ENCODE results near the gene LCN6.
"Not testable (repeated sequence)": the region's sequence is repeated elsewhere in the genome, so short reads cannot be mapped to it uniquely, and the experiment has no call there.

The LCN6 gene

DNA sequence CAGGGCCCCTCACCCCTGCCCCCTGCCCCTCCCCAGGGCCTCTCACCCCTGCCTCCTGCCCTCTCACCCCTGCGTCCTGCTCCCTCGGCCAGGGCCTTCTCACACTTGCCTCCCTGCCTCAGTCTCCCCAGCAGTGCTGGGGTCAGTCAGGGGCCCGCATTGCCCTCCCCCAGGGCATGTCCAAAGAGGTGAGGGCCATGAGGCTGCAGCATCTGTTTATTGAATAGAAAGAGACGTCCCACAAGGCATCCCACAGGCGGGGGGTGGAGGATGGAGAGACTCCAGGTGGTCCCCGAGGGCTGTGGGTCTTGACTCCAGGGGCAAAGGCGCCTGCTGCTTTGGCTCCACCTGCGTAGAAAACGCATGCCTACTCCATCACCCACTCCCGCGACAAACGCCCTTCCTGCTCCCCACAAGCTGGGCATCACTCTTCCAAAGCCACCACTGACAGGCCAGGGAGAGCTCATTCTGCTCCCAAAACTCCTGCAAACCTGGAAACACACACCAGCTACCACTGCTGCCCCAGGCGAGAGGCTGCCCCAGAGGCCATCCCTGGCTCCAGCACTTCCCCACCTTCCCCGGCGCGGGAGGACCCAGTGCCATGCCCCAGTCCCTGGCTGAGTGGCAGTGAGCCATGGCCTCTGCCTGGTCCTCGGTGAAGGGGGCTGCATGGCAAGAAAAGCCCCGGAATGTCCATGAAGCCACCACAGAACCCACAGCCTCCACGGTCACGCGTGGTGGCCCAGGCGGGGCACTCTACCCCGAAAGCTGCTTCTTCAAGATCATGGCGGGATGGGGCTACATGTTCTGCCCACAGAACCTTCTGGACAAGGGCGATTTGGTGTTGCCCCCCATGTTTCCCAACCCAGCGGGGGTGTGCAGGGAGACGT, 11.4 kb upstream of the LCN6 start:
- Histone ChIP-seq H3K4me3 (ENCODE audit: low read depth in 1 of 2, low read length in 2 of 2) (no peak overlapping the region), H3K27me3 (ENCODE audit: control insufficient read depth in 1 of 2, insufficient read depth in 2 of 2, low read length in 2 of 2) (peaks cover 0 to 15% of the 10 kb centered on the region in 2 donors), H3K9ac (ENCODE audit: low read depth in 1 of 2, low read length in 2 of 2) (no peak overlapping the region), H3K27ac (ENCODE audit: low read depth, low read length) (no peak overlapping the region), H3K4me1 (ENCODE audit: control insufficient read depth in 1 of 2, insufficient read depth in 2 of 2, low read length in 2 of 2) (peaks cover 0 to 5% of the 10 kb centered on the region in 2 donors), H3K36me3 (ENCODE audit: control insufficient read depth in 1 of 2, insufficient read depth in 2 of 2, low read length in 2 of 2) (no peaks in the 10 kb centered on the region), H3K9me3 (ENCODE audit: control insufficient read depth in 1 of 2, low read length in 2 of 2) (peaks cover 0 to 4% of the 10 kb centered on the region in 2 donors)

GRCh38 chr9:136759001-136759400, 10.7 kb upstream of the LCN6 start:
- Histone ChIP-seq H3K36me3 (ENCODE audit: control insufficient read depth in 1 of 2, insufficient read depth in 2 of 2, low read length in 2 of 2) (no peaks in the 10 kb centered on the region), H3K27me3 (ENCODE audit: control insufficient read depth in 1 of 2, insufficient read depth in 2 of 2, low read length in 2 of 2) (peaks cover 0 to 10% of the 10 kb centered on the region in 2 donors), H3K4me1 (ENCODE audit: control insufficient read depth in 1 of 2, insufficient read depth in 2 of 2, low read length in 2 of 2) (peaks cover 0 to 5% of the 10 kb centered on the region in 2 donors), H3K9me3 (ENCODE audit: control insufficient read depth in 1 of 2, low read length in 2 of 2) (peaks cover 0 to 4% of the 10 kb centered on the region in 2 donors), H3K9ac (ENCODE audit: low read depth in 1 of 2, low read length in 2 of 2) (no peak overlapping the region), H3K4me3 (ENCODE audit: low read depth in 1 of 2, low read length in 2 of 2) (no peak overlapping the region), H3K27ac (ENCODE audit: low read depth, low read length) (no peak overlapping the region)

DNA sequence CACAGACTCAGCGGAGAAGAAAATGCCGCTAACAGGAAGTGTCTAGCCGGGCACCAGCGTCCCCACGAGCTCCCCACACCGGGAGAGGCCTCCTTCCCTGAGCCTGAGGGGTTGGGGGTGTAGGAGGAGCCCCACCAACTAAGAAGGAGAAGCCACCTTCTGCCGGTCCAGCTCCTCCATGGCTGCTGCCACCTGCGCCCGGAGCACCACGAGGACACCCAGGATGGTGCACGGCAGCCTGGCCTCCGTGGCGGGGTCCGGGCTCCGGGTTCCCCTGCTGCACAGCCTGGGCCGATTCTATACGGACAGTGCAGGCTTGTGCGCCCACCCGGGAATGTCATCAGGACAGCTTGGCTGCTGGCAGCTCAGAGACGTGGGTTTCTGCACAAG, 9.4 kb upstream of the LCN6 start:
- H3K9ac ChIP-seq (ENCODE audit: low read depth in 1 of 2, low read length in 2 of 2): no peak overlapping the region

DNA sequence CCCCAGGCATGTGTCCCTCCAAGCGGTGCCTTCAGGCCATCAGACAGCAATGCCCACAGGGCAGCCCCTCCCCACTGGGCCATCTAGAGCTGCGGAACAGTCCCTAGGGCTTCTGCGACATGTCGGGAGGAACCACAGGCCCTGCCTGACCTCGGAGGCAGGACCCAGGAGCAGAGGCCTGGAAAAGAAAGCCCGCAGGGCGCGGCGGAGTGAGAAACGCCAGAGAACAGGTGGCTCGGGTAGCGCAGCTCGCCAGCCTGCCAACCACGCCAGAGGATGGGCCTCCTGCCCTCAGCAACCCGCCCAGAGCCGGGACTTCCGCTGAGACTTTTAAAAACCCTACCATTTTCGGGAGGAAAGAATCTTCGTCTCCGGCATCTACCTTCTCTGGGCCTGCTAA, 9.0 kb upstream of the LCN6 start:
- Histone ChIP-seq H3K9me3 (ENCODE audit: control insufficient read depth in 1 of 2, low read length in 2 of 2) (peaks cover 1 to 4% of the 10 kb centered on the region in 2 donors), H3K27ac (ENCODE audit: low read depth, low read length) (no peak overlapping the region), H3K4me1 (ENCODE audit: control insufficient read depth in 1 of 2, insufficient read depth in 2 of 2, low read length in 2 of 2) (peaks cover 0 to 5% of the 10 kb centered on the region in 2 donors), H3K4me3 (ENCODE audit: low read depth in 1 of 2, low read length in 2 of 2) (no peak overlapping the region), H3K9ac (ENCODE audit: low read depth in 1 of 2, low read length in 2 of 2) (no peak overlapping the region), H3K36me3 (ENCODE audit: control insufficient read depth in 1 of 2, insufficient read depth in 2 of 2, low read length in 2 of 2) (no peaks in the 10 kb centered on the region), H3K27me3 (ENCODE audit: control insufficient read depth in 1 of 2, insufficient read depth in 2 of 2, low read length in 2 of 2) (peaks cover 0 to 5% of the 10 kb centered on the region in 2 donors)

More for the DNA sequence above, 9.4 kb upstream of the LCN6 start:
- Histone ChIP-seq H3K4me1 (ENCODE audit: control insufficient read depth in 1 of 2, insufficient read depth in 2 of 2, low read length in 2 of 2) (peaks cover 0 to 5% of the 10 kb centered on the region in 2 donors), H3K4me3 (ENCODE audit: low read depth in 1 of 2, low read length in 2 of 2) (no peak overlapping the region), H3K27ac (ENCODE audit: low read depth, low read length) (no peak overlapping the region), H3K9me3 (ENCODE audit: control insufficient read depth in 1 of 2, low read length in 2 of 2) (peaks cover 0 to 4% of the 10 kb centered on the region in 2 donors), H3K36me3 (ENCODE audit: control insufficient read depth in 1 of 2, insufficient read depth in 2 of 2, low read length in 2 of 2) (no peaks in the 10 kb centered on the region), H3K27me3 (ENCODE audit: control insufficient read depth in 1 of 2, insufficient read depth in 2 of 2, low read length in 2 of 2) (peaks cover 0 to 5% of the 10 kb centered on the region in 2 donors)

- H3K27me3 ChIP-seq (ENCODE audit: control insufficient read depth in 1 of 2, insufficient read depth in 2 of 2, low read length in 2 of 2): peaks cover 0 to 5% of the 10 kb centered on the region in 2 donors
- no peaks in the 10 kb centered on the region for H3K36me3 ChIP-seq (ENCODE audit: control insufficient read depth in 1 of 2, insufficient read depth in 2 of 2, low read length in 2 of 2)
- H3K9ac ChIP-seq (ENCODE audit: low read depth in 1 of 2, low read length in 2 of 2): no peak overlapping the region
- H3K4me1 ChIP-seq (ENCODE audit: control insufficient read depth in 1 of 2, insufficient read depth in 2 of 2, low read length in 2 of 2): peaks cover 0 to 5% of the 10 kb centered on the region in 2 donors
- H3K27ac ChIP-seq (ENCODE audit: low read depth, low read length): no peak overlapping the region
- peaks cover 5 to 6% of the 10 kb centered on the region in 2 donors for H3K9me3 ChIP-seq (ENCODE audit: control insufficient read depth in 1 of 2, low read length in 2 of 2)
- H3K4me3 ChIP-seq (ENCODE audit: low read depth in 1 of 2, low read length in 2 of 2): no peak overlapping the region
Measured at GRCh38 chr9:136756836-136757235, 8.5 kb upstream of the LCN6 start.

DNA sequence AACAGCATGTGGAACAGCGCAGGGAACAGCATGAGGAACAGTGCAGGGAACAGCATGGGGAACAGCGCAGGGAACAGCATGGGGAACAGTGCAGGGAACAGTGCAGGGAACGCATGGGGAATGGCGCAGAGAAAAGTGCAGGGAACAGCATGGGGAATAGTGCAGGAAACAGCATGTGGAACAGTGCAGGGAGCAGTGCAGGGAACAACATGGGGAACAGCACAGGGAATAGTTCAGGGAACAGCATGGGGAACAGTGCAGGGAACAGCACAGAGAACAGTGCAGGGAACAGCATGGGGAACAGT, 7.8 kb upstream of the LCN6 start:
- Histone ChIP-seq H3K36me3 (ENCODE audit: control insufficient read depth in 1 of 2, insufficient read depth in 2 of 2, low read length in 2 of 2) (no peaks in the 10 kb centered on the region), H3K27ac (ENCODE audit: low read depth, low read length) (no peak overlapping the region), H3K4me1 (ENCODE audit: control insufficient read depth in 1 of 2, insufficient read depth in 2 of 2, low read length in 2 of 2) (peaks cover 0 to 5% of the 10 kb centered on the region in 2 donors), H3K4me3 (ENCODE audit: low read depth in 1 of 2, low read length in 2 of 2) (no peak overlapping the region), H3K27me3 (ENCODE audit: control insufficient read depth in 1 of 2, insufficient read depth in 2 of 2, low read length in 2 of 2) (peaks cover 0 to 5% of the 10 kb centered on the region in 2 donors), H3K9ac (ENCODE audit: low read depth in 1 of 2, low read length in 2 of 2) (no peak overlapping the region), H3K9me3 (ENCODE audit: control insufficient read depth in 1 of 2, low read length in 2 of 2) (peaks cover 7 to 12% of the 10 kb centered on the region in 2 donors)

- H3K4me1 ChIP-seq (ENCODE audit: control insufficient read depth in 1 of 2, insufficient read depth in 2 of 2, low read length in 2 of 2); H3K27me3 ChIP-seq (ENCODE audit: control insufficient read depth in 1 of 2, insufficient read depth in 2 of 2, low read length in 2 of 2); H3K36me3 ChIP-seq (ENCODE audit: control insufficient read depth in 1 of 2, insufficient read depth in 2 of 2, low read length in 2 of 2); H3K4me3 ChIP-seq (ENCODE audit: low read depth in 1 of 2, low read length in 2 of 2); H3K9ac ChIP-seq (ENCODE audit: low read depth in 1 of 2, low read length in 2 of 2); H3K27ac ChIP-seq (ENCODE audit: low read depth, low read length): not testable (repeated sequence)
- peaks cover 7 to 12% of the 10 kb centered on the region in 2 donors for H3K9me3 ChIP-seq (ENCODE audit: control insufficient read depth in 1 of 2, low read length in 2 of 2)
Measured at GRCh38 chr9:136755302-136756133, 7.2 kb upstream of the LCN6 start.

- H3K4me1 ChIP-seq (ENCODE audit: control insufficient read depth in 1 of 2, insufficient read depth in 2 of 2, low read length in 2 of 2): no peaks in the 10 kb centered on the region
- H3K27me3 ChIP-seq (ENCODE audit: control insufficient read depth in 1 of 2, insufficient read depth in 2 of 2, low read length in 2 of 2): no peaks in the 10 kb centered on the region
- H3K9ac ChIP-seq (ENCODE audit: low read depth in 1 of 2, low read length in 2 of 2): no peak overlapping the region
- peaks cover 7 to 12% of the 10 kb centered on the region in 2 donors for H3K9me3 ChIP-seq (ENCODE audit: control insufficient read depth in 1 of 2, low read length in 2 of 2)
- H3K4me3 ChIP-seq (ENCODE audit: low read depth in 1 of 2, low read length in 2 of 2): no peak overlapping the region
- H3K27ac ChIP-seq (ENCODE audit: low read depth, low read length): no peak overlapping the region
- H3K36me3 ChIP-seq (ENCODE audit: control insufficient read depth in 1 of 2, insufficient read depth in 2 of 2, low read length in 2 of 2): no peaks in the 10 kb centered on the region
Measured at GRCh38 chr9:136754626-136755301, 6.4 kb upstream of the LCN6 start.

- peaks cover 0 to 2% of the 10 kb centered on the region in 2 donors for H3K4me1 ChIP-seq (ENCODE audit: control insufficient read depth in 1 of 2, insufficient read depth in 2 of 2, low read length in 2 of 2)
- H3K36me3 ChIP-seq (ENCODE audit: control insufficient read depth in 1 of 2, insufficient read depth in 2 of 2, low read length in 2 of 2): no peaks in the 10 kb centered on the region
- H3K27ac ChIP-seq (ENCODE audit: low read depth, low read length): no peak overlapping the region
- no peaks in the 10 kb centered on the region for H3K27me3 ChIP-seq (ENCODE audit: control insufficient read depth in 1 of 2, insufficient read depth in 2 of 2, low read length in 2 of 2)
- H3K9me3 ChIP-seq (ENCODE audit: control insufficient read depth in 1 of 2, low read length in 2 of 2): peaks cover 7 to 12% of the 10 kb centered on the region in 2 donors
- no peak overlapping the region for H3K4me3 ChIP-seq (ENCODE audit: low read depth in 1 of 2, low read length in 2 of 2)
- H3K9ac ChIP-seq (ENCODE audit: low read depth in 1 of 2, low read length in 2 of 2): no peak overlapping the region
Measured at GRCh38 chr9:136754059-136754572, 5.8 kb upstream of the LCN6 start.

Data from duodenal mucosa (tissue), 2 donors.